SK-N-SH (cell line): Measurements from ENCODE around the gene CFAP221. TPM values are rescaled to one million over a fixed set of nuclear protein-coding genes. Genes with fewer than 3 reads are reported as not detected.

Source experiments
- CTCF ChIA-PET: fragments of 300-600, 350-600 bp; formaldehyde crosslinking; extraction: SDS; loops from one replicate; lab custom pipeline; 2021; lab: Yijun Ruan, JAX
- POLR2A ChIA-PET: fragments of 350-600 bp; sonication (Branson Sonifier 250); formaldehyde crosslinking; extraction: SDS; loops from one replicate; lab custom pipeline; 2020; ENCODE audit warnings: antibody characterized with exemption, inconsistent platforms; lab: Yijun Ruan, JAX
- DNase-seq: peaks from one replicate; pipeline ENCODE4 v3.0.0; 2012
- H2AFZ ChIP-seq: fragments of 200-600 bp; sonication (generic); 2 replicates; pipeline ENCODE4 v1.8.1; 2016; ENCODE audit warnings: antibody characterized with exemption, mild to moderate bottlenecking, low read depth
- H3F3A ChIP-seq: fragments of 200-600 bp; sonication (generic); replicated peaks from 2 replicates; pipeline ENCODE3; 2016; ENCODE audit warnings: antibody characterized with exemption, mild to moderate bottlenecking; ENCODE audit not compliant: insufficient read depth
- H3K27ac ChIP-seq, 2 experiments: fragments of 200-500 bp in 1 of 2; fragments of 200-600 bp in 1 of 2; sonication (Bioruptor generic) in 1 of 2; sonication (generic), shearing (Covaris generic) in 1 of 2; 2 replicates each; pipeline versions ENCODE4 v1.5.1 to v1.6.1; 2014 to 2016; ENCODE audit warnings: low read depth in 2 of 2, inconsistent platforms in 1 of 2, low read length in 1 of 2, mild to moderate bottlenecking in 1 of 2, mixed read lengths in 1 of 2
- H3K27me3 ChIP-seq: fragments of 200-600 bp; sonication (generic), shearing (Covaris generic); 2 replicates; pipeline ENCODE4 v1.6.1; 2016; ENCODE audit warnings: mixed run types; ENCODE audit not compliant: insufficient read depth
- H3K36me3 ChIP-seq, 2 experiments: fragments of 200-500 bp in 1 of 2; fragments of 200-600 bp in 1 of 2; sonication (Bioruptor generic) in 1 of 2; sonication (generic) in 1 of 2; replicated peaks in 1 of 2; 2 replicates each; pipeline versions ENCODE3 to v1.5.1; 2014 to 2016; ENCODE audit warnings: low read length in 1 of 2, mild to moderate bottlenecking in 1 of 2; ENCODE audit not compliant: insufficient read depth in 2 of 2, control insufficient read depth in 1 of 2
- H3K4me1 ChIP-seq, 2 experiments: fragments of 200-500 bp in 1 of 2; fragments of 200-600 bp in 1 of 2; sonication (Bioruptor generic) in 1 of 2; sonication (generic), shearing (Covaris generic) in 1 of 2; 2 replicates each; pipeline versions ENCODE4 v1.5.1 to v1.6.1; 2014 to 2016; ENCODE audit warnings: low read depth in 1 of 2, low read length in 1 of 2, mixed run types in 1 of 2; ENCODE audit not compliant: insufficient read depth in 2 of 2, control insufficient read depth in 1 of 2
- H3K4me2 ChIP-seq: fragments of 200-600 bp; sonication (generic), shearing (Covaris generic); 2 replicates; pipeline ENCODE4 v1.6.1; 2017; ENCODE audit warnings: mixed run types
- H3K4me3 ChIP-seq, 2 experiments: fragments of 200-500 bp in 1 of 2; fragments of 200-600 bp in 1 of 2; sonication (Bioruptor generic) in 1 of 2; sonication (generic), shearing (Covaris generic) in 1 of 2; 2 replicates each; pipeline versions ENCODE4 v1.5.1 to v1.8.1; 2014 to 2016; ENCODE audit warnings: low read depth in 2 of 2, inconsistent platforms in 1 of 2, low read length in 1 of 2, mild to moderate bottlenecking in 1 of 2, mixed read lengths in 1 of 2, moderate library complexity in 1 of 2
- H3K79me2 ChIP-seq: fragments of 200-600 bp; sonication (generic); 2 replicates; pipeline ENCODE4 v1.8.1; 2017; ENCODE audit warnings: mild to moderate bottlenecking; ENCODE audit not compliant: insufficient read depth
- H3K9ac ChIP-seq: fragments of 200-600 bp; sonication (generic); 2 replicates; pipeline ENCODE4 v1.6.1; 2017; ENCODE audit warnings: mixed run types
- H3K9me2 ChIP-seq: fragments of 200-600 bp; sonication (generic); 2 replicates; pipeline ENCODE4 v1.6.1; 2017; ENCODE audit warnings: mixed run types
- H3K9me3 ChIP-seq: fragments of 200-600 bp; sonication (generic); 2 replicates; pipeline ENCODE4 v1.6.1; 2017; ENCODE audit warnings: mixed run types, mild to moderate bottlenecking, moderate library complexity
- H4K20me1 ChIP-seq: fragments of 200-600 bp; sonication (generic); 2 replicates; pipeline ENCODE4 v1.6.1; 2017; ENCODE audit warnings: mild to moderate bottlenecking, mixed run types; ENCODE audit not compliant: insufficient read depth
- FOXJ3 ChIP-seq: sonication (generic); formaldehyde crosslinking; IDR thresholded peaks from 2 replicates; pipeline ENCODE4 v1.5.1; 2020; ENCODE audit warnings: mild to moderate bottlenecking, missing genetic modification reagents
- GABPA ChIP-seq: IDR thresholded peaks from 2 replicates; pipeline ENCODE4 v1.4.0; 2012; ENCODE audit warnings: low read depth, mild to moderate bottlenecking
- GATA2 ChIP-seq: sonication (generic); formaldehyde crosslinking; IDR thresholded peaks from 2 replicates; pipeline ENCODE4 v1.5.0; 2020; ENCODE audit warnings: mild to moderate bottlenecking, missing genetic modification reagents
- MAX ChIP-seq: IDR thresholded peaks from 2 replicates; pipeline ENCODE4 v1.4.0; 2012; ENCODE audit warnings: low read depth
- MEF2A ChIP-seq: IDR thresholded peaks from 2 replicates; pipeline ENCODE4 v1.4.0; 2012; ENCODE audit warnings: low read depth, borderline replicate concordance
- MXI1 ChIP-seq: IDR thresholded peaks from 2 replicates; pipeline ENCODE4 v1.6.1; 2012; ENCODE audit warnings: mild to moderate bottlenecking, low read depth, low read length, improper control_type of control experiment
- NFIC ChIP-seq: IDR thresholded peaks from 2 replicates; pipeline ENCODE4 v1.4.0; 2012; ENCODE audit warnings: borderline replicate concordance
- RAD21 ChIP-seq: IDR thresholded peaks from 2 replicates; pipeline ENCODE4 v1.6.1; 2012; ENCODE audit warnings: mild to moderate bottlenecking, low read length
- SIN3A ChIP-seq: IDR thresholded peaks from 2 replicates; pipeline ENCODE4 v1.6.1; 2012; ENCODE audit warnings: low read depth, mild to moderate bottlenecking, low read length, moderate library complexity, borderline replicate concordance
- TAF1 ChIP-seq: IDR thresholded peaks from 2 replicates; pipeline ENCODE4 v1.6.1; 2012; ENCODE audit warnings: low read depth, mild to moderate bottlenecking, low read length, moderate library complexity, borderline replicate concordance
- TEAD4 ChIP-seq: IDR thresholded peaks from 2 replicates; pipeline ENCODE4 v1.4.0; 2012; ENCODE audit warnings: mild to moderate bottlenecking, borderline replicate concordance; ENCODE audit not compliant: insufficient read depth
- ZBTB33 ChIP-seq: IDR thresholded peaks from 2 replicates; pipeline ENCODE4 v1.4.0; 2012; ENCODE audit warnings: low read depth, borderline replicate concordance
- WGBS: methylation state at CpG from one replicate; pipeline ENCODE4 v1.1.6; 2017; ENCODE audit warnings: low lambda C conversion rate; 5-methylcytosine and 5-hydroxymethylcytosine counted together
- polyA plus RNA-seq, 3 experiments: library from polyadenylated mRNA; depleted of rRNA; stranded (reverse); fragments of >200 nt; gene quantifications; 2 replicates each; pipeline ENCODE4 v1.2.3, GENCODE V29; 2012
- TF ChIP-seq, protein P1 (sequence below): fragments of 150-350 bp; IDR thresholded peaks from 2 replicates; pipeline ENCODE4 v1.6.1; 2016; ENCODE audit warnings: mild to moderate bottlenecking, low read depth, low read length
- TF ChIP-seq, protein P2 (sequence below): fragments of 150-350 bp; IDR thresholded peaks from 2 replicates; pipeline ENCODE4 v1.6.1; 2017; ENCODE audit warnings: antibody characterized with exemption, low read length, low read depth, borderline replicate concordance
- TF ChIP-seq, protein P3 (sequence below): IDR thresholded peaks from 2 replicates; pipeline ENCODE4 v1.4.0; 2012; ENCODE audit warnings: low read depth, borderline replicate concordance
- TF ChIP-seq, protein P4 (sequence below): IDR thresholded peaks from 2 replicates; pipeline ENCODE4 v1.6.1; 2012; ENCODE audit warnings: mild to moderate bottlenecking, low read depth, low read length, moderate library complexity

Gene CFAP221
- polyA plus RNA-seq, 1 of the 3 experiments (the other 2 are of a cell fraction), result 0.12 TPM

DNA sequence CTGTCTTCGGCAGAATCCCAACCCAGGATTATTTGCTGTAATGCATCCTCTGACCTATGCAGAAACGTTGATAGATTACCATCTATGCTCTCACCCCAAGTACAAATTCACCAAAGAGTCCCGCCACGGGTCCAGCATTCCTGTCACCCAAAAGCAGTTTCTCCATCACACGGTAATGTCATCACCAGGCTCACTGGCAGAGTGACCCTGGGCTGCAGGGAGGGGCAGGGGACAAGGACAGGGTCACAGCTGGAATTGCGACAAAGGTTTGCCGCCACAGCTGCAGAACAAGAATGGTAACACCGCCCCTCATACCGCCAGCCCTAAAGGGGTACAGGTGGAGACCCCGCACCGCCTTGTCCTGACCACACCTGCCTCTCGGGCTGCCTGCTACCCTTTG, 94.0 kb downstream of the CFAP221 start:
- POLR2A ChIA-PET, result no interaction called here
- no peak for TF ChIP-seq TAF1
- no peak for TF ChIP-seq FOXJ3
- TF ChIP-seq, protein P1, sequence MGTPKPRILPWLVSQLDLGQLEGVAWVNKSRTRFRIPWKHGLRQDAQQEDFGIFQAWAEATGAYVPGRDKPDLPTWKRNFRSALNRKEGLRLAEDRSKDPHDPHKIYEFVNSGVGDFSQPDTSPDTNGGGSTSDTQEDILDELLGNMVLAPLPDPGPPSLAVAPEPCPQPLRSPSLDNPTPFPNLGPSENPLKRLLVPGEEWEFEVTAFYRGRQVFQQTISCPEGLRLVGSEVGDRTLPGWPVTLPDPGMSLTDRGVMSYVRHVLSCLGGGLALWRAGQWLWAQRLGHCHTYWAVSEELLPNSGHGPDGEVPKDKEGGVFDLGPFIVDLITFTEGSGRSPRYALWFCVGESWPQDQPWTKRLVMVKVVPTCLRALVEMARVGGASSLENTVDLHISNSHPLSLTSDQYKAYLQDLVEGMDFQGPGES, result no peak
- TF ChIP-seq, protein P2, sequence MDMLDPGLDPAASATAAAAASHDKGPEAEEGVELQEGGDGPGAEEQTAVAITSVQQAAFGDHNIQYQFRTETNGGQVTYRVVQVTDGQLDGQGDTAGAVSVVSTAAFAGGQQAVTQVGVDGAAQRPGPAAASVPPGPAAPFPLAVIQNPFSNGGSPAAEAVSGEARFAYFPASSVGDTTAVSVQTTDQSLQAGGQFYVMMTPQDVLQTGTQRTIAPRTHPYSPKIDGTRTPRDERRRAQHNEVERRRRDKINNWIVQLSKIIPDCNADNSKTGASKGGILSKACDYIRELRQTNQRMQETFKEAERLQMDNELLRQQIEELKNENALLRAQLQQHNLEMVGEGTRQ, result no peak
- no peak for TF ChIP-seq RAD21
- TF ChIP-seq MEF2A, result no peak
- TF ChIP-seq MXI1, result no peak
- TF ChIP-seq, protein P3, sequence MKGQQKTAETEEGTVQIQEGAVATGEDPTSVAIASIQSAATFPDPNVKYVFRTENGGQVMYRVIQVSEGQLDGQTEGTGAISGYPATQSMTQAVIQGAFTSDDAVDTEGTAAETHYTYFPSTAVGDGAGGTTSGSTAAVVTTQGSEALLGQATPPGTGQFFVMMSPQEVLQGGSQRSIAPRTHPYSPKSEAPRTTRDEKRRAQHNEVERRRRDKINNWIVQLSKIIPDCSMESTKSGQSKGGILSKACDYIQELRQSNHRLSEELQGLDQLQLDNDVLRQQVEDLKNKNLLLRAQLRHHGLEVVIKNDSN, result no peak
- no peak for TF ChIP-seq GATA2
- TF ChIP-seq SIN3A, result no peak
- TF ChIP-seq GABPA, result no peak
- no peak for TF ChIP-seq MAX
- TF ChIP-seq, protein P4, sequence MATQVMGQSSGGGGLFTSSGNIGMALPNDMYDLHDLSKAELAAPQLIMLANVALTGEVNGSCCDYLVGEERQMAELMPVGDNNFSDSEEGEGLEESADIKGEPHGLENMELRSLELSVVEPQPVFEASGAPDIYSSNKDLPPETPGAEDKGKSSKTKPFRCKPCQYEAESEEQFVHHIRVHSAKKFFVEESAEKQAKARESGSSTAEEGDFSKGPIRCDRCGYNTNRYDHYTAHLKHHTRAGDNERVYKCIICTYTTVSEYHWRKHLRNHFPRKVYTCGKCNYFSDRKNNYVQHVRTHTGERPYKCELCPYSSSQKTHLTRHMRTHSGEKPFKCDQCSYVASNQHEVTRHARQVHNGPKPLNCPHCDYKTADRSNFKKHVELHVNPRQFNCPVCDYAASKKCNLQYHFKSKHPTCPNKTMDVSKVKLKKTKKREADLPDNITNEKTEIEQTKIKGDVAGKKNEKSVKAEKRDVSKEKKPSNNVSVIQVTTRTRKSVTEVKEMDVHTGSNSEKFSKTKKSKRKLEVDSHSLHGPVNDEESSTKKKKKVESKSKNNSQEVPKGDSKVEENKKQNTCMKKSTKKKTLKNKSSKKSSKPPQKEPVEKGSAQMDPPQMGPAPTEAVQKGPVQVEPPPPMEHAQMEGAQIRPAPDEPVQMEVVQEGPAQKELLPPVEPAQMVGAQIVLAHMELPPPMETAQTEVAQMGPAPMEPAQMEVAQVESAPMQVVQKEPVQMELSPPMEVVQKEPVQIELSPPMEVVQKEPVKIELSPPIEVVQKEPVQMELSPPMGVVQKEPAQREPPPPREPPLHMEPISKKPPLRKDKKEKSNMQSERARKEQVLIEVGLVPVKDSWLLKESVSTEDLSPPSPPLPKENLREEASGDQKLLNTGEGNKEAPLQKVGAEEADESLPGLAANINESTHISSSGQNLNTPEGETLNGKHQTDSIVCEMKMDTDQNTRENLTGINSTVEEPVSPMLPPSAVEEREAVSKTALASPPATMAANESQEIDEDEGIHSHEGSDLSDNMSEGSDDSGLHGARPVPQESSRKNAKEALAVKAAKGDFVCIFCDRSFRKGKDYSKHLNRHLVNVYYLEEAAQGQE, result no peak
- TF ChIP-seq NFIC, result no peak
- no peak for TF ChIP-seq ZBTB33
- TF ChIP-seq TEAD4, result no peak
- WGBS, result 49% methylated on average over 9 of the region's 12 CpGs
- no peak overlapping the region for H3K4me2 ChIP-seq
- H3K36me3 ChIP-seq, result no peaks in the 10 kb centered on the region
- H3K27ac ChIP-seq, result no peak overlapping the region
- no peak for DNase-seq
- H3K4me3 ChIP-seq, result no peak overlapping the region
- no peaks in the 10 kb centered on the region for H3K9me3 ChIP-seq
- H3K4me1 ChIP-seq, result peaks cover 0 to 10% of the 10 kb centered on the region in 2 experiments; a peak in 1 of 4 replicates
- no peaks in the 10 kb centered on the region for H3F3A ChIP-seq
- no peaks in the 10 kb centered on the region for H3K27me3 ChIP-seq
- peaks cover 2% of the 10 kb centered on the region; the same call in 1 of the 2 replicates for H3K9me2 ChIP-seq
- H2AFZ ChIP-seq, result no peak overlapping the region
- CTCF ChIA-PET, result interaction anchor here (1.1 to 2.0 kb wide), 4 partner anchors 24 to 162 kb away, joined by 3 to 8 read pairs (median 4); no protein-coding TSS in a partner anchor
- H4K20me1 ChIP-seq, result no peaks in the 10 kb centered on the region
- no peak overlapping the region for H3K9ac ChIP-seq
- H3K79me2 ChIP-seq, result no peaks in the 10 kb centered on the region
